Smooth muscle cell (in vitro differentiated cells): ENCODE measurements around the gene SEPHS2. TPM values are rescaled to one million over a fixed set of nuclear protein-coding genes. Genes with fewer than 3 reads are reported as not detected.
A peak's percentile ranks its signal among the peaks of the same experiment; 100 is the strongest.

Experiments used
- DNase-seq: peaks from one replicate; lab custom pipeline; 2025; ENCODE audit not compliant: unreplicated experiment; lab: John Stamatoyannopoulos, UW
- H2AFZ ChIP-seq: fragments of 200-600 bp; sonication (generic); 2 replicates; pipeline ENCODE4 v1.6.0; 2016; ENCODE audit warnings: antibody characterized with exemption, low read depth, mild to moderate bottlenecking
- H3F3A ChIP-seq: fragments of 200-600 bp; sonication (generic); 2 replicates; pipeline ENCODE4 v1.6.0; 2017; ENCODE audit warnings: antibody characterized with exemption, low read depth
- H3K27ac ChIP-seq: fragments of 200-600 bp; sonication (generic); 2 replicates; pipeline ENCODE4 v1.5.1; 2016; ENCODE audit warnings: low read depth, mild to moderate bottlenecking
- H3K27me3 ChIP-seq: fragments of 200-600 bp; sonication (generic); 2 replicates; pipeline ENCODE4 v1.6.1; 2016; ENCODE audit warnings: low read depth, mild to moderate bottlenecking
- H3K36me3 ChIP-seq: fragments of 200-600 bp; sonication (generic); 2 replicates; pipeline ENCODE4 v1.5.1; 2016; ENCODE audit warnings: low read depth
- H3K4me1 ChIP-seq: fragments of 200-600 bp; sonication (generic); 2 replicates; pipeline ENCODE4 v1.5.1; 2016; ENCODE audit warnings: low read depth
- H3K4me2 ChIP-seq: fragments of 200-600 bp; sonication (generic); 2 replicates; pipeline ENCODE4 v1.6.0; 2016; ENCODE audit warnings: mild to moderate bottlenecking
- H3K4me3 ChIP-seq: fragments of 200-600 bp; sonication (generic); 2 replicates; pipeline ENCODE4 v1.5.1; 2016; ENCODE audit warnings: mild to moderate bottlenecking
- H3K79me2 ChIP-seq: fragments of 200-600 bp; sonication (generic); 2 replicates; pipeline ENCODE4 v1.6.0; 2016; ENCODE audit warnings: low read depth, mild to moderate bottlenecking
- H3K9ac ChIP-seq: fragments of 200-600 bp; sonication (generic); 2 replicates; pipeline ENCODE4 v1.6.0; 2016; ENCODE audit warnings: low read depth
- H3K9me3 ChIP-seq: fragments of 200-600 bp; sonication (generic); replicated peaks from 2 replicates; pipeline ENCODE4 v1.5.1; 2016; ENCODE audit warnings: low read depth
- H4K20me1 ChIP-seq: fragments of 200-600 bp; sonication (generic); 2 replicates; pipeline ENCODE4 v1.6.0; 2016; ENCODE audit warnings: low read depth
- WGBS: methylation state at CpG from one replicate; pipeline ENCODE4 v1.1.7; 2016; ENCODE audit warnings: low lambda C conversion rate; 5-methylcytosine and 5-hydroxymethylcytosine counted together
- polyA plus RNA-seq: library from polyadenylated mRNA; unstranded; fragments of >200 nt; fragmentation: Nextera tagmentation; extraction: Ambion mirVana; gene quantifications from 2 replicates; pipeline ENCODE4 v1.2.1, GENCODE V29; 2016
- total RNA-seq: library from RNA; depleted of rRNA; stranded (reverse); fragments of >200 nt; gene quantifications from 2 replicates; pipeline ENCODE4 v1.2.3, GENCODE V29; 2014
- TF ChIP-seq, protein P1 (sequence below): fragments of 200-600 bp; sonication (generic); IDR thresholded peaks from 2 replicates; pipeline ENCODE4 v1.5.1; 2017; ENCODE audit warnings: borderline replicate concordance, mild to moderate bottlenecking, antibody characterized with exemption; ENCODE audit not compliant: insufficient read depth, poor library complexity, severe bottlenecking

SEPHS2 gene
- total and polyA plus RNA-seq, 2 experiments from 2014 or later = 12.1 to 26.4 TPM

- Histone ChIP-seq H3K27me3 (no peaks in the 10 kb centered on the region), H3K4me2 (peak within 1 kb of the TSS; percentile 86), H3K27ac (no peak within 1 kb of the TSS), H4K20me1 (no peaks in the 10 kb centered on the region), H3K36me3 (no peaks in the 10 kb centered on the region), H3K4me3 (peak within 1 kb of the TSS; percentile 58), H3K9me3 (no peaks in the 10 kb centered on the region), H3K4me1 (peaks cover 4% of the 10 kb centered on the region), H3F3A (no peaks in the 10 kb centered on the region), H3K9ac (peak within 1 kb of the TSS; percentile 19), H3K79me2 (no peaks in the 10 kb centered on the region), H2AFZ (peak within 1 kb of the TSS; percentile 65)
- DNase-seq = peak; percentile 57
- TF ChIP-seq, protein P1, sequence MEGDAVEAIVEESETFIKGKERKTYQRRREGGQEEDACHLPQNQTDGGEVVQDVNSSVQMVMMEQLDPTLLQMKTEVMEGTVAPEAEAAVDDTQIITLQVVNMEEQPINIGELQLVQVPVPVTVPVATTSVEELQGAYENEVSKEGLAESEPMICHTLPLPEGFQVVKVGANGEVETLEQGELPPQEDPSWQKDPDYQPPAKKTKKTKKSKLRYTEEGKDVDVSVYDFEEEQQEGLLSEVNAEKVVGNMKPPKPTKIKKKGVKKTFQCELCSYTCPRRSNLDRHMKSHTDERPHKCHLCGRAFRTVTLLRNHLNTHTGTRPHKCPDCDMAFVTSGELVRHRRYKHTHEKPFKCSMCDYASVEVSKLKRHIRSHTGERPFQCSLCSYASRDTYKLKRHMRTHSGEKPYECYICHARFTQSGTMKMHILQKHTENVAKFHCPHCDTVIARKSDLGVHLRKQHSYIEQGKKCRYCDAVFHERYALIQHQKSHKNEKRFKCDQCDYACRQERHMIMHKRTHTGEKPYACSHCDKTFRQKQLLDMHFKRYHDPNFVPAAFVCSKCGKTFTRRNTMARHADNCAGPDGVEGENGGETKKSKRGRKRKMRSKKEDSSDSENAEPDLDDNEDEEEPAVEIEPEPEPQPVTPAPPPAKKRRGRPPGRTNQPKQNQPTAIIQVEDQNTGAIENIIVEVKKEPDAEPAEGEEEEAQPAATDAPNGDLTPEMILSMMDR = peak; percentile 87
- 2% methylated on average over 49 of the region's 49 CpGs for WGBS
Observed at GRCh38 chr16:30429678-30430427, 15.8 kb downstream of the SEPHS2 start, which contains the start of gene DCTPP1. TSS of gene DCTPP1 (minus strand) at chr16:30430030. CDS start at chr16:30429980, 50 bp downstream.

DNA sequence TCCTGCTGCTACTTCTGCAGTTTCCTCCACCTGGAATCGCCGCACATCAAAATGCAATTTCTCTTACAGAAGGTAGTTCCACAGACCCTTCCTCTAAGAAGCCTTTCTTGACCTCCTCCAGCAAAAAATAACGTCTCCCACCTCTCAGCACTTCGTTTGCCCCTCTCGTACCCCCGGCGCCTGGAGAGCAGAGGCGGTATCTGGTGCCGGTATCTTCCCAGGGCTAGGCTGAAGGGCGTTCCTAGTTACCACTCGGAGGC lies 16.3 kb downstream of the SEPHS2 start:
- Histone ChIP-seq H3K27ac (no peak overlapping the region), H3K79me2 (no peaks in the 10 kb centered on the region), H3K4me2 (peak overlapping the region; percentile 86), H2AFZ (peak overlapping the region; percentile 65), H3F3A (no peaks in the 10 kb centered on the region), H3K4me3 (peak overlapping the region; percentile 58), H3K4me1 (peaks cover 4% of the 10 kb centered on the region), H3K9me3 (no peaks in the 10 kb centered on the region), H3K9ac (peak overlapping the region; percentile 19), H3K36me3 (no peaks in the 10 kb centered on the region), H3K27me3 (no peaks in the 10 kb centered on the region), H4K20me1 (no peaks in the 10 kb centered on the region)
- DNase-seq = no peak
- 7% methylated on average over 11 of the region's 11 CpGs for WGBS
- TF ChIP-seq, protein P1 = no peak

DNA sequence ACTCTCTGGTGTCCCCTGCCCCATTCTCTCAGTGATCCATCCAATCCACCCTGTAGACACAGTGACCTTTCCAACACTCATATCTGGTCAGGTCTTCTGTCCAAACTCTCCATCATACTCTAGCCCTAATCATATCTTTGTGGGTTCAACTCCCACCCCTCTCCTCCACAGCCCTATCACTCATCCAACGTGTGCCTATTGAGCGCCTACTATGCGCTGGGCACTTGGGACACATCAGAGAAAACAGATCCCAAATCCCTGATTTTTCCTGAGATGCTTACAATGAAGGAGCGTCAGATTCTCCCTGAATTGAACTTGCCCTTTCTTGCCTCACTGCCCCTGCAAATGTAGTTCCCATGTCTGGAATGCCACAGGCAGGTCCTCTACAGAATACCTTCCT lies 17.6 kb downstream of the SEPHS2 start:
- no peaks in the 10 kb centered on the region for H3K9me3 ChIP-seq
- no peak overlapping the region for H3K27ac ChIP-seq
- H2AFZ ChIP-seq = no peak overlapping the region
- H3K9ac ChIP-seq = no peak overlapping the region
- H4K20me1 ChIP-seq = no peaks in the 10 kb centered on the region
- 100% methylated on average over 4 of the region's 4 CpGs for WGBS
- H3K4me1 ChIP-seq = peaks cover 4% of the 10 kb centered on the region
- no peaks in the 10 kb centered on the region for H3K79me2 ChIP-seq
- TF ChIP-seq, protein P1 = no peak
- no peaks in the 10 kb centered on the region for H3F3A ChIP-seq
- DNase-seq = no peak
- no peak overlapping the region for H3K4me3 ChIP-seq
- no peaks in the 10 kb centered on the region for H3K27me3 ChIP-seq
- no peaks in the 10 kb centered on the region for H3K36me3 ChIP-seq
- no peak overlapping the region for H3K4me2 ChIP-seq

- WGBS = 93% methylated on average over 5 of the region's 5 CpGs
- H3K27ac ChIP-seq = no peak overlapping the region
- H3K36me3 ChIP-seq = no peaks in the 10 kb centered on the region
Observed at GRCh38 chr16:30421010-30421409, 24.7 kb downstream of the SEPHS2 start.

More at GRCh38 chr16:30421010-30421409, 24.7 kb downstream of the SEPHS2 start:
- Histone ChIP-seq H3K9ac (no peak overlapping the region), H3K4me1 (no peaks in the 10 kb centered on the region), H3K27me3 (no peaks in the 10 kb centered on the region), H3K4me2 (no peak overlapping the region), H3K4me3 (no peak overlapping the region), H4K20me1 (peaks cover 7% of the 10 kb centered on the region), H3K79me2 (no peaks in the 10 kb centered on the region), H3F3A (peaks cover 16% of the 10 kb centered on the region), H3K9me3 (no peaks in the 10 kb centered on the region), H2AFZ (no peak overlapping the region)
- TF ChIP-seq, protein P1 = no peak
- DNase-seq = no peak
